ENCODE data around the gene XXYLT1. TPM values are rescaled to one million over a fixed set of nuclear protein-coding genes. Genes with fewer than 3 reads are reported as not detected.

The XXYLT1 gene
- polyA plus RNA-seq, 4 donors: 28.9 to 35.7 (median 31.3) TPM

- no peak for DNase-seq (ENCODE audit: low read depth in 4 of 4, low spot score in 3 of 4)
These were observed 95.9 kb downstream of the XXYLT1 start for GRCh38 chr3:195175076-195175475.

DNA sequence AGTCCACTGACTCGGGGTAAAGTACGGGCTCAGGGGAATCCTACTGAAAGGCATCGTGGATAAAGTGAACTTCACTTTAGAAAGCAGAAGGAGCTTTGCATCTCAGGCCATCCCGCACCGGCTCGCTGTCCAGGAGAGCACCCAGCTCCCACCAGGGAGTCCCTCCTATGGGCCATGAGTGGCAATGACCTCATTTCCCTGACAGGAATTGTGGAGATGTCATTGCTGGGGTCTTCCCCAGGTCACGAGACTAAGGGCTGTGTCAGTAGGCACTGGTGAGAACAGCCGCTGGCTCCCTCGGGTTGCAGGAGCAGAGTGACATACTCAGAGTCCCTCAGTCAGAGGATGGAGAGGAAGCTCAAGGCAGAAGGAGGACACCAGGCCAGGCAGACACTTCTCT, 97.3 kb downstream of the XXYLT1 start:
- DNase-seq (ENCODE audit: low read depth in 4 of 4, low spot score in 3 of 4): no peak

DNA sequence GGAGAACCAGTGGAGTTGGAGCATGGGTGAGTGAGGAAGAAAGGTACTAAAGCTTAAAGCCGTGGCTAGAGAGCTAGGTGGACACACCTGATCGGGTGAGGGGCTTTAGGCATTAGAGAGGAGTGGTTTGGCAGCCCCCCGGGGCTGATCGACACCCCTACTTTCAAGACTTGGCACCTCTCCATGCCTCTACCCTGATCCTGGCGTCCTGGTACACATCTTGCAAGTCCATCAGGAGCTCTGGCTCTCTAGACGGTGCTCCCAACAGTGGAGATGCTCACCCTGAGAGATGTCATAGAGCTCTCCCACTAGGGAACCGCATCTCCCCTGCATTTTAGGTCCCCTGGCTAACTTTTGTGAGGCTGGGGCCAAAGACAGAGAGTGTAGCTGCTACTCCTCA, 98.1 kb downstream of the XXYLT1 start:
- no peak for DNase-seq (ENCODE audit: low read depth in 4 of 4, low spot score in 3 of 4)

- DNase-seq (ENCODE audit: low read depth in 4 of 4, low spot score in 3 of 4): no peak
These were observed 98.8 kb downstream of the XXYLT1 start for GRCh38 chr3:195172039-195172684.

DNA sequence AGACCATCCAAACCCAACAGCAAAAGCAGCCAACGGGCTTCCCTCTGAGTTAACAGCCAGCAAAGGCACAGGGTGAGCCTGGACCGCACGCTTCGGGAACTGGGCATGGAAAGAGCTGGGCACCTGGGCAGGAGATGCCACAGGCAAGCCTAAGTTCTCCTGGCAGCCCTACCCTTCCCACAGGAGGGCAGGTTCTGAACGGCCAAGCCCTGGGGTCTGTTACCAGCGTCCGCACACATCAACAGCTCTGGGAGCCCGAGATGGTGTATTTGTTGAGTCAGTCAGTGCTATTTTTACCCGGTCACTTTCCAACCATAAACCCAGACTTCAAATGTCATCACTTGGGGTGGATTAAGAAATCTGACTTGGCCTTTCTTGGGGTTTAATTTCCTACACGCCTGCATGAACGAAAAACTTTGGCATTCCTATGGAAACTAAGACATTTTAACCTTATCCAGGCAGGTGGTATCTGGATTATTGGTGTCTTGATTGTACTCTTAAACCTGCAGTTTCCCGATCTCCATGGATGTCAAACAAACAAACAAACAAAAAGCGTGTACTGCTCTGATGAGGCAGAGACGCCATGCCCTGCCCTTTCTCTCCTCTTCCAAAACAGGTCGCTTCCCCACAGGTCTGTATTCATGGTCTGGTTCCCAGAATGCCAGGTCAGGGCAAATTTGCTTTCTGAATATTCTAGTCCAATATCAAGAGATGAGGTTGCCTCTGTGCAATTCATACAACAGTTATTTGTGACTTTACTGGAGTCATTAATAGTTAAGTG, 99.7 kb downstream of the XXYLT1 start:
- no peak for DNase-seq (ENCODE audit: low read depth in 4 of 4, low spot score in 3 of 4)

- DNase-seq (ENCODE audit: low read depth in 4 of 4, low spot score in 3 of 4): no peak
These were observed 100.5 kb downstream of the XXYLT1 start for GRCh38 chr3:195170496-195170895.

- no peak for DNase-seq (ENCODE audit: low read depth in 4 of 4, low spot score in 3 of 4)
These were observed 101.8 kb downstream of the XXYLT1 start for GRCh38 chr3:195169011-195169649.

GRCh38 chr3:195168009-195168762, 102.8 kb downstream of the XXYLT1 start:
- DNase-seq (ENCODE audit: low read depth in 4 of 4, low spot score in 3 of 4): no peak

GRCh38 chr3:195165790-195166189, 105.2 kb downstream of the XXYLT1 start:
- no peak for DNase-seq (ENCODE audit: low read depth in 4 of 4, low spot score in 3 of 4)

- DNase-seq (ENCODE audit: low read depth in 4 of 4, low spot score in 3 of 4): no peak
These were observed 105.7 kb downstream of the XXYLT1 start for GRCh38 chr3:195165265-195165609.

GRCh38 chr3:195164573-195165264, 106.2 kb downstream of the XXYLT1 start:
- DNase-seq (ENCODE audit: low read depth in 4 of 4, low spot score in 3 of 4): no peak

DNA sequence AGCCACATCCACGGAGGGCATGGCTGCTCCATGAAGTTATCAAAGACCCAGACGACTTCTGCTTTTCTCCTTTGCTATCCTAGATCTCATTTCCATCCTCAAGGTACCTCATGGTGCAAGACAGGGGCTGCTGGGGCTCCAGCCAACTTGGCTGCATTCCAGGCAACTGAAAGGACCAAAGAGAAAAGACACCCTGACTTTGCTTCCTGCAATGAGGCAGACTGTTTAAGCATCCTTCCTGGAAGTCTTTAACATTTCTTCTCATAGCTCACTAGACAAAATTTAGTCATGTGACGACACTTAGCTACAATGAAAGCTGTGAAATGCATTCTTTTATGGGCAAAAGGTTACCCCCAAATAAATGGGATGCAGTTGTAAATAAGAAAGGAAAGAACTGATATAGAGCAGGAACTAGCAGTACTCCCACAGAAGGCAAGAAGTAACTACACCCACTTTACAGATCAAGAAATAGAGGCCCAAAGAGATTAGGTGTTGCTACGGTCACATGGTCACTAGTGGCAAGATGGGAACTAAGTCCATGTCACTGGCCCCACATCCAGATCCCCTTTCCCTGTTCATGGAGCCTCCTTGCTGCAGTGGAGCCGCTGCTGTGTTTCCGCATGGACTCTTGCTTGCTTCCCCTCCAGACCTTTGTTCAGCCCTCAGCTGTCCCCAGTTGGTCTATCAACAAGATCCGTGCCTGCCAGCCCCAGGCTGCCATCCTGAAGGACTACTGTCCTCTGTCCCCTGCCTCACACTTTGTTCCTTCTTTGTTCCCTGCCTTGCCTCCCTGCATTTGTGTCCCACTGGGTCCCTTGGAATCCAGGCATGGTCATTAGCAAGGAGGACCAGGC, 107.0 kb downstream of the XXYLT1 start:
- DNase-seq (ENCODE audit: low read depth in 4 of 4, low spot score in 3 of 4): no peak

GRCh38 chr3:195162816-195163215, 108.1 kb downstream of the XXYLT1 start:
- no peak for DNase-seq (ENCODE audit: low read depth in 4 of 4, low spot score in 3 of 4)

DNA sequence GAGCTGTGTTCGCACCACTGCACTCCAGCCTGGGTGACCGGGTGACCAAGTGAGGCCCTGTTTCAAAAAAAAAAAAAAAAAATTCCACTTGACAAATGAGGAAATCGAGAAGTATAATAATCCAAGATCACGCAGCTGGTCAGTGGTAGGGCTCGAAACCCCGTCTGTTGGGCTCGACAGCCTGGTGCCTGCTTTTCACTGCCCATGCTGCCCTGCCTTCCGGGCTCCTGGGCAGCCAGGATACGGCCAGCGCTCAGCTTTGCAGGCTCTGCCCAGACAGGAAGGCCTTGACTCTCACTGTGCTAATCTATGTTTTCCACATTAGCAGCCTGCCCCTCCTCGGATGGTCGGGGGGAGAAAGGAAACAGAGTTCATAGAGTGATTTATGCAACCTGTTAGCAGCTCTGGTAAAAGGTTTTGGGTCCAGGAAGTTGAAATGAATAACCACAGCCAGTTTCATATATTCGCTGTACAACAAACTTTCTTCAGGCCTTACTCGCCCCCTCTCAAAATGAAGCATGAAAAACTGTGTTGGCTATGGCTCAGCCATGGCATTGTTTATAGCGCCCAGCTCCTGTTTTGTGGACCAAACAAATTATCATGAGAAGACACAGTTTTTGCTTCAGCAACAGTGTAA, 108.8 kb downstream of the XXYLT1 start:
- no peak for DNase-seq (ENCODE audit: low read depth in 4 of 4, low spot score in 3 of 4)

GRCh38 chr3:195160908-195161434, 110.0 kb downstream of the XXYLT1 start:
- DNase-seq (ENCODE audit: low read depth in 4 of 4, low spot score in 3 of 4): no peak

DNA sequence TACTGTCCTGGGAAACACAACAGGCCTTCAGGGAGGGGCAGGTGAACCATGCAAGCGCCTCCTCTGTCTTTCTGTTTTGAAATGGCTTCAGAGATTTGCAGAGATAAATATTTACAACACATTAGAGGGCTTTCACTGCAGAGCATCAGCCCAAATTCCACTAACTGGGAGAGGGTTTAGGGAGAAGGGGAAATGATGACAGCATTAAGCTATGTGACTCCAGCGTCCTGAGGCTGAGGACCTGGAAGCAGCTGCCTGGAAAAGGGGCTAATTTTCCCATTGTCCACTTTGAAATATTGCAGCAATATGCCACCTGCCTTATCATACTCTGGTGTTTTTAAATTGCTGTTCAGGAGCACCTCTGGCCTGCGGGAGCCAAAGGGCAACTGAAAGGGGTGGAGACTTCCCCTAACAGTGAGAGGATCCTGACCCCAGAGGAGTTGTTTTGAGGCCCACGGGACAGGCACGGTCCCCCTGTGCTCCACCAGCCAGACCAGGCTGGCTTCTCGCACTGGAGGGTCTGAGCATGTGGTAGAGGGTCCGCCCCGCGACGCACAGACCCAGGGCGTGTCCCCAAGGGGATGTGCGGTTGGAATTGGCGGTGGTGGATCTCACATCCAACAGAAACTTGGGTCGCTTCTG, 110.6 kb downstream of the XXYLT1 start:
- DNase-seq (ENCODE audit: low read depth in 4 of 4, low spot score in 3 of 4): no peak

DNA sequence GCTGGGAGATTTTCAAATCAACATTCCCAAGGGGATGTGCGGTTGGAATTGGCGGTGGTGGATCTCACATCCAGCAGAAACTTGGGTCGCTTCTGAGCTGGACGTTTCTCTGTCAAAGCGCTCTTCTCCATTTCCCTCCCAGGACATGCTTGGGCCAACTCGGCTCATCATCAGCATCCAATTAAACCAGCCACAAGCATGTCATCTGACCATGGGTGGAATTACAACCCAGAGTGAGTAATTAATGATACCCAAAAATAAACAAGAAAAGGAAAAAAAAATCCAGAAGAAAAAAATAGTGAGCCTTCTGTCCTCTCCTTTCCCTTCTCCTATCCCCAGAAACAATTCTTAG, 111.2 kb downstream of the XXYLT1 start:
- no peak for DNase-seq (ENCODE audit: low read depth in 4 of 4, low spot score in 3 of 4)

DNA sequence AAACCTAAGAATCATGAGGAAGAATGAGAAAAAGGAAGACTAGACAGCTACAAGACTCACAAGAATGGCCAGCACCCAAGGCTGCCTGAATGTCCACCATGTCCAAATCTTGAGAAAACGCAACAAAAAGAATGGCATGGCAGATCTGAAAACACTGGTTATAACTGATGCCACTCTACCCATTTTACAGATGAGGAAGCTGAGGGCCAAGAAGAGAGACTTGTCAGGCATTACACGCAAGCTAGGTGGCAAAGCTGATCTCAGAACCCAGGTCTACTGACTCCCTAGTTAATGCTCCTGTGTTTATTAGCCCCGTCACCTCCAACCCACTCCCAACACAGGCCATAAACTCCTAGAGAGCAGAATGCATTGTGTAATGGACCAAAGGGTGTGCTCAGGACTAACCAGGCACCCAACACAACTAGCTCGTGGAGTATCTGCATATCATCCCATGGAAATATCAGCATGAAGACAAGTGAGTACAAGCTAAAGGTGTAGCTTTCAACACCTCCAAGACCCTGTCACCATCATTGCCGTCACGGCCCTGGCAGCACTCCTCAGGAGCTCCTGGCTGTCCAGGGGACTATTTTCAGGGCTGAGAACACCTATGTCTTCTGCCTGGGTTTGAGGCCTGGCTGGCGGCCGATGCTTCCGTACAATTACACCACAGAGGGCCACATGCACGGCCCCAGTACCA, 111.7 kb downstream of the XXYLT1 start:
- DNase-seq (ENCODE audit: low read depth in 4 of 4, low spot score in 3 of 4): no peak
